ENCODE data around the gene SLC3A2. TPM values are rescaled to one million over a fixed set of nuclear protein-coding genes. Genes with fewer than 3 reads are reported as not detected.

Gene SLC3A2
- total RNA-seq, 1 experiment from 2014 or later = 290 TPM

DNA sequence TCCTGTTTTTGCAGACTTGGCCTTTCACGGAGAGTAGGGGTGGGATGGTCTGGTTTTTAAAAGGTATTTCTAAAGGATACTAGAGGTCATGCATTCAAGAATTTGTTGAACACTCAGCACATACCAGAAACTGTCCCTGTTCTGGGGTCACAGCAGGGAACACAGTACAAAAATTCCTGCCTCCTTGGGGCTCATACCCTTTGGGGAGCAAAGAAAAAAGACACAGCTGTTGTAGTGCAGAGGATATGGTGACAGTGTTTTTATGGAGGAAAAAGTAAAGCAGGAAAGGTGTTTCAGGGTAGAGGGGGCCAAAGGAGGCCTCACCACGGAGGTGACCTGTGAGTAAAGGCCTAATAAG is 8.4 kb downstream of the SLC3A2 start:
- no peak for DNase-seq
- no peak overlapping the region for H3K23ac ChIP-seq (ENCODE audit: insufficient read length, low read depth, low read length)
- no peaks in the 10 kb centered on the region; the same call in 1 of the 2 replicates for H3K27me3 ChIP-seq (ENCODE audit: insufficient read depth, low read length)
- no peak overlapping the region for H3K18ac ChIP-seq (ENCODE audit: insufficient read length, low read depth, low read length)
- H2BK20ac ChIP-seq (ENCODE audit: low read depth, low read length, poor library complexity, severe bottlenecking) = no peak overlapping the region
- H3K4me2 ChIP-seq (ENCODE audit: insufficient read depth, insufficient read length, low read length) = no peak overlapping the region
- H4K8ac ChIP-seq (replicated peaks; ENCODE audit: insufficient read length, low read depth, low read length) = no peak overlapping the region
- H3K4ac ChIP-seq (ENCODE audit: low read depth, low read length) = no peak overlapping the region
- H3K27ac ChIP-seq (ENCODE audit: insufficient read length, low read depth, low read length) = no peak overlapping the region
- no peak overlapping the region for H3K9ac ChIP-seq (ENCODE audit: extremely low read depth, insufficient read length, low read length)
- H3K23me2 ChIP-seq (ENCODE audit: insufficient read length, low read depth, low read length, poor library complexity, severe bottlenecking) = no peaks in the 10 kb centered on the region
- no peak overlapping the region for H4K5ac ChIP-seq (ENCODE audit: insufficient read length, low read depth, low read length)
- H3K56ac ChIP-seq (ENCODE audit: insufficient read length, low read depth, low read length) = no peak overlapping the region
- no peak overlapping the region for H3T11ph ChIP-seq (ENCODE audit: low read length)
- H4K91ac ChIP-seq (ENCODE audit: insufficient read length, low read depth, low read length) = no peak overlapping the region
- no peak overlapping the region for H2BK15ac ChIP-seq (ENCODE audit: low read depth, low read length)
- no peaks in the 10 kb centered on the region for H3K79me1 ChIP-seq (ENCODE audit: insufficient read depth, low read depth, low read length, poor library complexity, severe bottlenecking)
- TF ChIP-seq, protein P1, sequence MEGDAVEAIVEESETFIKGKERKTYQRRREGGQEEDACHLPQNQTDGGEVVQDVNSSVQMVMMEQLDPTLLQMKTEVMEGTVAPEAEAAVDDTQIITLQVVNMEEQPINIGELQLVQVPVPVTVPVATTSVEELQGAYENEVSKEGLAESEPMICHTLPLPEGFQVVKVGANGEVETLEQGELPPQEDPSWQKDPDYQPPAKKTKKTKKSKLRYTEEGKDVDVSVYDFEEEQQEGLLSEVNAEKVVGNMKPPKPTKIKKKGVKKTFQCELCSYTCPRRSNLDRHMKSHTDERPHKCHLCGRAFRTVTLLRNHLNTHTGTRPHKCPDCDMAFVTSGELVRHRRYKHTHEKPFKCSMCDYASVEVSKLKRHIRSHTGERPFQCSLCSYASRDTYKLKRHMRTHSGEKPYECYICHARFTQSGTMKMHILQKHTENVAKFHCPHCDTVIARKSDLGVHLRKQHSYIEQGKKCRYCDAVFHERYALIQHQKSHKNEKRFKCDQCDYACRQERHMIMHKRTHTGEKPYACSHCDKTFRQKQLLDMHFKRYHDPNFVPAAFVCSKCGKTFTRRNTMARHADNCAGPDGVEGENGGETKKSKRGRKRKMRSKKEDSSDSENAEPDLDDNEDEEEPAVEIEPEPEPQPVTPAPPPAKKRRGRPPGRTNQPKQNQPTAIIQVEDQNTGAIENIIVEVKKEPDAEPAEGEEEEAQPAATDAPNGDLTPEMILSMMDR (conservative IDR thresholded peaks at IDR 0.05) = no peak
- peaks cover 20 to 25% of the 10 kb centered on the region in 2 experiments for H3K4me1 Mint-ChIP-seq
- no CpG with 5 or more reads among the region's 2 CpGs for WGBS (ENCODE audit: extremely low coverage, insufficient read length, low lambda C conversion rate)
- no peaks in the 10 kb centered on the region for H3K27me3 Mint-ChIP-seq (ENCODE audit: low read depth)
- H2BK5ac ChIP-seq (ENCODE audit: insufficient read length, low read length) = no peak overlapping the region
- H2AK5ac ChIP-seq (ENCODE audit: insufficient read length, low read length) = no peak overlapping the region
- no peak overlapping the region for H3K14ac ChIP-seq (ENCODE audit: insufficient read depth, low read length)
- peak overlapping the region; percentile 10 to 93 (median 47); a peak in 5 of 7 replicates for H3K27ac Mint-ChIP-seq
- no peaks in the 10 kb centered on the region for H3K4me1 ChIP-seq (ENCODE audit: insufficient read depth, low read length)
- H2AFZ ChIP-seq (ENCODE audit: low read length) = no peak overlapping the region
- no peaks in the 10 kb centered on the region; a peak in 1 of 5 replicates for H3K9me3 Mint-ChIP-seq
- no peak overlapping the region for H2BK12ac ChIP-seq (ENCODE audit: insufficient read length, low read depth, low read length)
- H3K36me3 Mint-ChIP-seq (ENCODE audit: insufficient read depth in 1 of 3, low read depth in 3 of 3) = peaks cover 48 to 61% (median 58%) of the 10 kb centered on the region in 3 experiments
- no peaks in the 10 kb centered on the region for H4K20me1 ChIP-seq (ENCODE audit: control insufficient read depth, insufficient read depth, insufficient read length)
- peak overlapping the region in 1 of 2 experiments; percentile 16; a peak in 2 of 5 replicates for H3K4me3 Mint-ChIP-seq
- no peaks in the 10 kb centered on the region; the same call in 1 of the 2 replicates for H3K79me2 ChIP-seq (ENCODE audit: insufficient read depth, low read length)
- H3K9me3 ChIP-seq (ENCODE audit: control insufficient read depth, low read depth, low read length) = no peaks in the 10 kb centered on the region
- no peak overlapping the region for H2BK120ac ChIP-seq (ENCODE audit: low read depth, low read length, poor library complexity, severe bottlenecking)

Data from H9 (cell line).